Inflammatory macrophage treated with lipopolysaccharide for 1 hour (primary cell): ENCODE data around the gene MTRFR.
A peak's percentile ranks its signal among the peaks of the same experiment; 100 is the strongest.
"Not testable (repeated sequence)": the region's sequence is repeated elsewhere in the genome, so short reads cannot be mapped to it uniquely, and the experiment has no call there.

ENCODE experiments used
- DNase-seq, 2 donors: peaks; one replicate each; pipeline ENCODE4 v3.0.0-alpha.2; 2020 to 2022

MTRFR gene

GRCh38 chr12:123250471-123251383 is 17.5 kb downstream of the MTRFR start:
- no peak for DNase-seq

GRCh38 chr12:123251403-123252076 is 18.3 kb downstream of the MTRFR start:
- DNase-seq, result no peak

- not testable (repeated sequence) for DNase-seq
These were observed 19.1 kb downstream of the MTRFR start for GRCh38 chr12:123252365-123252764.

- DNase-seq, result no peak
These were observed 20.6 kb downstream of the MTRFR start for GRCh38 chr12:123253641-123254459.

- no peak for DNase-seq
These were observed 21.7 kb downstream of the MTRFR start for GRCh38 chr12:123254853-123255446.

- DNase-seq, result no peak
These were observed 25.4 kb downstream of the MTRFR start for GRCh38 chr12:123258593-123258992.

GRCh38 chr12:123260081-123260480 is 26.8 kb downstream of the MTRFR start:
- DNase-seq, result no peak

- DNase-seq, result no peak
These were observed 28.0 kb downstream of the MTRFR start for GRCh38 chr12:123261196-123261595.

GRCh38 chr12:123263196-123263817 is 30.1 kb downstream of the MTRFR start:
- DNase-seq, result no peak

- no peak for DNase-seq
These were observed 31.4 kb downstream of the MTRFR start for GRCh38 chr12:123264642-123265041.

- DNase-seq, result no peak
These were observed 32.8 kb downstream of the MTRFR start for GRCh38 chr12:123265851-123266678.

- no peak for DNase-seq
These were observed 33.5 kb downstream of the MTRFR start for GRCh38 chr12:123266679-123267277.

- no peak for DNase-seq
These were observed 34.2 kb downstream of the MTRFR start for GRCh38 chr12:123267335-123267920.

- peak in 1 of 2 donors; percentile 35 for DNase-seq
These were observed 35.0 kb downstream of the MTRFR start for GRCh38 chr12:123267991-123268843.

GRCh38 chr12:123268850-123269249 is 35.6 kb downstream of the MTRFR start:
- DNase-seq, result no peak

GRCh38 chr12:123269395-123269892 is 36.2 kb downstream of the MTRFR start:
- DNase-seq, result peak in 1 of 2 donors; percentile 18

- no peak for DNase-seq
These were observed 36.6 kb downstream of the MTRFR start for GRCh38 chr12:123269896-123270213.

- peak; percentile 22 to 38 for DNase-seq
These were observed 37.2 kb downstream of the MTRFR start for GRCh38 chr12:123270214-123271000.
